Activated T-helper 1 cell treated with anti-CD3 and anti-CD28 coated beads, Interleukin-2, amount 50 U/mL, for 16 hours (primary cell): ENCODE measurements around the gene CRMP1.
"Not testable (repeated sequence)": the region's sequence is repeated elsewhere in the genome, so short reads cannot be mapped to it uniquely, and the experiment has no call there.

ENCODE experiments used
- DNase-seq, 2 donors: peaks; one replicate each; pipeline ENCODE4 v3.0.0-alpha.2; 2020; ENCODE audit warnings: low read depth in 1 of 2, low spot score in 1 of 2

The CRMP1 gene

DNA sequence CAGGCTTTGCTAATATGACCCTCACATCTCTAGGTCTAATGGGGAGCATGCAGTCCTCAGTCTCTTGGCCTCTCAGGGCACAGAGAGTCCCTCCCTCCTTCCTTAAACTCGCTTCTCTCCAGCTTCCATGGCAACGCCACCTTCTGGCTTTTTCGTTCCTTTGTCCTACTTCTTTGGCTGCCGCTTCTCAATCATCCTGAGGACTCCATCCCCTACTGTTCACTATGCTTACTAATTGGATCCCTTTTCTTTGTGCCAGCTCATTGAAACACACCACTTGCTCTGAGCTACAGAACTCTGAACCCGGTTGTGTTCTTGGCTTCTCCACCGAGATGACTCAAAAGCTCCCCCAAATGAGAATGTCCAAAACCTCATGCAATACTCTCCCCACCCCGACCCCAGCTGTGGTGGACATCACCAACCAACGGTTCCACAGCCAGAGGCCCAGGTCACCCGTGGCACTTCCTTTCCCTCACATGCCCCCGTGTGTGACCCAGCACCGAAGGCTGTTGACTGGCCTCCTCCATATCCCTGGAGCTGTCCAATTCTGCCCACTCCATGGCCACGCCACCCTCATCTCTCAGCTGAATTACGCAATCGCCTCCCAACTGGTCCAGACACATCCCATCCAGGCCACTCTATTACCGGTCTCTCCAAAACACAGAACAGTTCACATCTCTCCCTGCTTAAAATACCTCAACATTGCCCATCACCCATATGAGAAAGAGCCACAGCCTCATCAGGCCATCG lies 34.7 kb downstream of the CRMP1 start:
- no peak for DNase-seq

DNA sequence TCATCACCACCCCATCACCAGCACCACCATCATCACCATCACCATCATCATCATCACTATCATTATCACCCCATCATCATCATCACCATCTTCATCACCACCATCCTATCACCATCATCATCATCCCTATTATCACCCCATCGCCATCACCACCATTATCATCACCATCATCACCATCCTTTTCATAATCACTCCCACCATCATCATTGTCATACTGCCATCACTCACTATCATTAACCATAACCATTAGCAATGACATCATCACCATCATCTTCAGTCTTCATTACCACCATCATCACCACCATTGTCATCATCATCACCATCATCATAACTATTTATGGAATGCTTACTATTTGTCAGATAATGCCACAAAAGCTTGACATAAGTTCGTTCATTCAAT lies 35.7 kb downstream of the CRMP1 start:
- no peak for DNase-seq

DNA sequence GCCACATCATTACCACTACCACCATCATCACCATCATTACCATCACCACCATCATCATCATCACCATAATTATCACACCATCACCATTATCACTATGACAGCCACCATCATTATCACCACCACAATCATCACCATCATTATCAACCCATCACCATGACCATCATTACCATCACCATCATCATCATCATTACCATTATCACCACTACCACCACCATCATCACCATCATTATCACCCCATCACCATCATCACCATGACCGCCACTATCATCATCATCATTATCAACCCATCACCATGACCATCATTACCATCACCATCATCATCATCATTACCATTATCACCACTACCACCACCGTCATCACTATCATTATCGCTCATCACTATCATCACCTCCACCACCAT lies 36.5 kb downstream of the CRMP1 start:
- not testable (repeated sequence) for DNase-seq

DNA sequence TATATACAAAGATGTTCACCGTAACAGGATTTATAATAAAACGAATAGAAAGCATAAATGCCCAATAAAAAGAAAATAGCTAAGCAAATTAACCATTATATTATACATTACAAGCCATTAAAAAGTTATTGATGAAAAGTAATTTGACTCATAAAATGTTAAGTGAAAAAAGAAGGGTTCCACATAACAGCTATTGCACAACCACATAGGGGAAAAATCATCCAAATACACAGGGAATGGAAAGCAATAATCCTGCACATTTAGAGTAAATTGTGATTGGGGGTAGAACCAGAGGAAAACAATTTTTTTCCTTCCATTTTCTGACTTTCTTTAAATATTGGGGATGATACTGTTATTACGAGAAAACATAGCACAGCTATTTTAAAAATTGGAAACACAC lies 38.0 kb downstream of the CRMP1 start:
- DNase-seq = no peak

DNA sequence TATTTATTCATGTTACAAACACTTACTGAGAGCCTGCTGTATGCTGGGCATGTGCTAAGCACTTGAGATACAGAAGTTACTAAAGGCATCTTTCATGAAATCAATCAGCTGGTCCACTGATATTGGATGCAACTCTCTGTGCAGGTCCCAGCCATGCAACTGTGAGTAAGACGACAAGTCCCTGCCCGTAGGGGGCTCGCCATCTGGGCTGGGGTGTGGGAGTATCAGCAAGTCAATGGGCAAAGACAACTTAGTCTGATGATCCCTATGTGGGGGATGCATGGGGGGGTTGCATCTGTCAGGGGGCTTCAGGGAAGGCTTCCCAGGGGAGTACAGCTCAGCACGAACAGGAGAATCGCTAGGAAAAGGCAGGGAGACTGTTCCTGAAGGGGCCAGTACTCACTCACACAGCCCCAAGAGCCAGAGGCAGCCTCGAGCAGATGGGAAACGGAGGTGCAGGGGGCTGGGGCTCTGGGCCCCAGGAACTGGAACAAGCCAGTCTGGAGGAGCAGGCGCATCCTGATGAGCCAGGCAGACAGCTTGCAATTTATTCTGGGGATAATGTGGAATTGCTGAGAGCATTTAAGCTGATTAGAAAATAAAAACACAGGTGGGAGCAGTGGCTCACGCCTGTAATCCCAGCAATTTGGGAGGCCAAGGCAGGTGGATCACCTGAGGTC lies 40.2 kb downstream of the CRMP1 start:
- no peak for DNase-seq

DNA sequence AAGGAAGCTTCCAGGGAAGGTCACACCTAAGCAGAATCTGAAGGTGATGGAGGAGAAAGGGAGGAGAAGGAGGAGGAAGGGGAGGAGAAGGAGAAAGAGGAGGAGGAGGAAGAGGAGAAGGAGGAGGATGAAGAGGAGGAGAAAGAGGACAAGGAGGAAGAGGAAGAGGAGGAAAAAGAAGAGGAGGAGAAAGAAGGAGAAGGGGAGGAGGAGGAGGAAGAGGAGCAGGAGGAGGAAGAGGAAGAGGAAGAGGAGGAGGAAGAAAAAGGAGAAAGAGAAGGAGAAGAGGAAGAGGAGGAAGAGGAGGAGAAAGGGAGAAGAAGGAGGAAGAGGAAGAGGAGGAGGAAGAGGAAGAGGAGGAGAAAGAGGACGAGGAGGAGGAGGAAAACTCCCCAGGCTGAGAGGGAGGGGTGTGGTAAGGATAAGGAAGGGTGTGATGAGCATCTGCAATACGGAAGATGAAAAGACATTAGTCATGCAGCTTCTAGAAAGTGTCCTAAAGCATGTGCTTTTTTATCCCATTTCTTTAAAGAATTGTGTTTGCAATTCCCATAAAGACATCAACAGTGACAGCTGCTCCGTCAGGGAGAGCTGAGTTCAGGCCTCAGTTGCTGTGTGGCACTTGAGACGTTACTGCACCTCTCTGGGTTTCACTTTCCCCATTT lies 41.1 kb downstream of the CRMP1 start:
- DNase-seq = no peak

DNA sequence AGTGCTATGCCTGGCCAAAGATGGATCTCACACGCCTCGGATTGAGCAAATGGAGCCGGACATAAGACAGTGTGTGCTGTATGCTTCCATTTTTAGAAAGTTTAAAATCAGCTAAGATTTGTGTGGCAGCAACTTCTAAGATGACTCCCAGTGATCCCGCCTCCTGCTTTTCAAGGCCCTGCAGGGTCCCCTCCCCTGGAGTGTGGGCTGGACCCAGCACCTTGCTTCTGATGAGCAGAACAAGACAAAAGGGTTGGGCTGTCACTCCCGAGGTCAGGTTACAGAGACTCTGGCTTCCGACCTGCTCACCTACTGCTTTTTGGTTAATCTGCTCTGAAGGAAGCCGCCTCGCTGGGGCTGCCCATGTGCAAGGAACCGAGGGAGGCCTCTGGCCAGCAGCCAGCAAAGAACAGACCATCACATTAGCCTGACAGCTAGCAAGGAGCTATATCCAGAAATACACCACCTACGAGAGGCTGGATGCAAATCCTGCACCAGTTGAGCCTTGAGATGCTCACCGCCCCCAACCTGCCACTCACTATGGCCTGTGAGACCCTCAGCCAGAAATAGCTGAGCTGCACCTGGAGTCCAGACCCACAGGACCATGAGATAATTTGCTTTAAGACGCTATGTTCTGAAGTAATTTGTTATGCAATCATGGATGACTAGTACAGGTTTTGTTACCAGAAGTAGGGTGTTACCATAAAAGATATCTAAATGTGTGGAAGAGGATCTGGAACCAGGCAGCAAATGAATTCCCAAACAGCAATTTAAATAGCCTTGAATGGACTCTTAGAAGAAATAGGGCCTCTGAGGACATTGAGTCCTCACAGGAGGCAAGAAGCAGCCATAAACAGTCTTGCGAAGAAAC lies 47.6 kb downstream of the CRMP1 start:
- no peak for DNase-seq

DNA sequence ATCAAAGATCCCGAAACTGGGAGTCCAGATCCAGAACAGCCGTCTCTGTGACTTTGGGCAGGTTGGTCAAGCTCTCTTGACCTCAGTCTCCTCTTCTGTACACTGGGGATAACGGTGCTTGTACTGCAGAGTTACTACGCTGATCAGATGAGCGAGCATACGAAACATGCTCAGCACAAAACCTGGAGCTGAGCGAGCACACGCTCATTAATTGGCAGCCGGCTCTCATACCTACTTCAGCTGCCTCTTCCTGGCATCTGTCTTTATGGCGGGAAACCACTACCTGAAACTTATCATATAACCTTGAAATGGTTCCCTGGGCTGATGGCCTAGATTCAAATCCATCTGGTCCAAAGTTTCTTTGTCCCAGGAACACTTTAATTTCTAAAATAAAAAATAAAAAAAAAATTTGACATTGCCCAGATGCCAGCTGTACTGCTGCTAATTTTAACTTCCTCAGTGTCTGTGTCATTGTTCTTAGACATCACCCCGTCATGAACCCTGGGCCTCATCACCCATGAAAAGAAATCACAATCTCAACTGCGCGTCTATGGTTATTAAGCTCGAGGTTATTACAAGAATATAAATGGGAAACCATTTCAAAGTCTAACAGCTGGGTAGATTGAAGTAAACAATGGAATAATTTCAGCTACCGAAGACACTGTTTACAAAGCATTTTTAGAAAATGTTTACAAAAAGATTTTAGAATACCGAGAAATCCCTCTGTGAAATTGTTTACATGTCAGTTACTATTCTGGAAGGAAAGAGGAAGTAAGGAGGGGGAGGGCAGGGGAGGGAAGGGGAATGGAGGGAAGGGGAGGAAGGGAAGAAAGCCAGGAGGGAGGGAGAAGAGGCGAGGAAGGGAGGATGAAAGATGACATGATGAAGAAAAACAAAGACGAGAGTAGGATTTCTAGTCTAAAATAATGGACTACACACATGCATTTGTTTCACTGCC lies 49.0 kb downstream of the CRMP1 start:
- no peak for DNase-seq

DNA sequence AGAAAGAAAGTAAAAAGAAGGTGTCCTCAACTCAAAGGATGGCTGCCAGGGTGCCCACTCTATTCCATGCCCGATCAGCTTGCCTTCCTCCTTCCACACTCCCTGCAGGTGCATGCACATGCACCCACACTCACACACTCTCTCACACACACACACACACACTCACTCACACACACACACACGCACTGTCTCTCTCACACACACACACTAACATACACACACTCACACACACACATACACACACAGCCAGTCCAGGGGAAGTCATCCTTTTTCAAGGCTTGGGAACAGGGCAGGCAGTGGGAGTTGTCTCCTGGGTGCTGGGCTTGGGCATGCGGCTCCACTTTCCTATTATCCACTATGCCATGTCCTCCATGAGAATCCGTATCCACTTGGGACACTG lies 50.4 kb downstream of the CRMP1 start:
- DNase-seq = no peak

DNA sequence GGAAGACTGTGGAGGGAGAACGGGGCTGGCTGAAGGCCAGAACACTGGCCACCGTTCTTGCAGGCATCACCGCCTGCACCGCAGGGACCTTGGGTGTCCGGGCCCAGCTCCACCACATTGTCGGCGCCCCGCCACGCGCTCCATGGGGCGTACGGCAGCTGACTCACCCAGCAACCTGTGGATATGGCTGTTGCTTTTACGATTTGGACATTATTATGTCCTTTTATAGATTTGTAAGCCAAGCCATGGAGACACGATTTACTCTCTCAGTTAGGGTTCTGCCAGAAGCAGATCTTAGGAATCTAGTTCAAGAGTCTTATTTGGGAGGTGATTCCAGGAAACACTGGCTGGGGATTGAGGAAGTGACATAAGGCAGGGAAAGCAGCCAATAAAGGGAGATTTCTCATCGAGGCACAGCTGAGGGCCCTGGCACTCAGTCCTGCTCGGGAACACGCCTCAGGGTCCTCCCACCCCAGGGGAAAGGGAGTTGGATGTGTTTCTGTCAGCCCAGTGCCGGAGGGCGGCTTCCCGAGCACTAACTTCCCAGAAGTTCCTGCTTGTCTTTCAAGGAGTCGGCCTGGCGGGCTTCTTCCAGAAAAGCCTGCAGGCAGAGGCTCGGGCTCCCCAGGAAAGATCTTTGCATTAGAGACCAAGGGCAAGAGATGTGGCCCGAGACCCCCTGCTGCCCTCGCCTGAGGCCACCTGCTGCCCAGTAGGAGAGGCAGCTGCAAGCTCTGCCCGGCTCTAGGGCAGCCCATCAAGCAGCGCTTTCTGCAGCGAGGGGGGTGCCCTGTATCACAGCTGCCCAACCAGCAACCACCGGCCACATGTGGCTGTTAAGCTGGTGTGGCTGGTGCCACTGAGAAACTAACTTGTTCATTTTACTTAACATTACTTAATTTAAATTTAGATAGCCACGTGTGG lies 52.9 kb downstream of the CRMP1 start:
- DNase-seq = no peak

DNA sequence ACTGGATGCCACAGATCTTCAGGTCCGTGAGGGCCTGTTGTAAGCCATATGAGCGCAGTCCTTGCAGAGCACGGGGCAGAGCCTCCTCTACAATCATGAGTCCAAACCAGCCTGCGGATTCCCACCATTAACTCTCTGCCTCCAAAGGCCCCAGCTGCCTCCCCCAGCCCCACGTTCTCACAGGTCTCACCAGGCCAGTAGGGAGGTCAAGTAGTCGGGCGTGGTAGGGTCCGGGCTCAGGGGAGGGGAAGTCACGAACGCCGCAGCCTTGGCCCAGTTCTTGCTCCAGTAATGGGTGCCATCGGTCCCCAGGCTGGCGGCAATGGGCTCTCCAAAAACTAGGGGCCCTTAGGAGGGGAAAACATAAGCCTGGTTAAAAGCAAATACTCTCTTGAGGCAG lies 53.6 kb downstream of the CRMP1 start:
- no peak for DNase-seq

DNA sequence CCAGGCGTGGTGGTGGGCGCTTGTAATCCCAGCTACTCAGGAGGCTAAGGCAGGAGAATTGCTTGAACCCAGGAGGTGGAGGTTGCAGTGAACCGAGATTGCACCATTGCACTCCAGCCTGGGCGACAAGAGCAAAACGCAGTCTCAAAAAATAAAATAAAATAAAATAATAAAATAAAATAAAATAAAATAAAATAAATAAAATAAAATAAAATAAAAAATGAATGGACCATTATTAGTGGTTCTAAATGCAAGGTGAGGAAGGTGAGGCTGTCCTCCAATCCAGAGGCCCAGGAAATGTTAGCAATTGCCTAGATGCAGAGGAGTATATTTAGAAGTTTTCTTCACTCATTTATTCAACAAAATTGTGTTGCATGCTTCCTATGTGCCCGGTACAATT lies 55.4 kb downstream of the CRMP1 start:
- not testable (repeated sequence) for DNase-seq

DNA sequence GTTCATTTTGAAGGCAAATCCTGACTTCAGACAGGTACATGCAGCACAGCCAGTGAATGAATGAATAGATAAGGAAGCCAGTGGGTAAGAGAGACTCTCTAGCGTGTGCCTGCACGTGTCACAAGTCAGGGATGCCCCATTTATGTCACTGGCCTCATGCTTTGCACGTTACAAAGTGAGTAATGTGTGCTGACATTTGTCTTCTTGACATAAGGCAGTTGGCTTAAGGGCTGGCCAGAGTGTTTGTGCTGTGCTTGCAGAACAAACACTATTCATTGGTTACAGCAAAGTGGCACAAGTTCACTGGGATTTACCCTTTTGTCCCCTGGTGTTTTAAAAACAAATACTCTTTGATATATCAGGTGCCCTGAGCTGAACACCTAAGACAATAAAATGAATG lies 55.9 kb downstream of the CRMP1 start:
- DNase-seq = no peak

DNA sequence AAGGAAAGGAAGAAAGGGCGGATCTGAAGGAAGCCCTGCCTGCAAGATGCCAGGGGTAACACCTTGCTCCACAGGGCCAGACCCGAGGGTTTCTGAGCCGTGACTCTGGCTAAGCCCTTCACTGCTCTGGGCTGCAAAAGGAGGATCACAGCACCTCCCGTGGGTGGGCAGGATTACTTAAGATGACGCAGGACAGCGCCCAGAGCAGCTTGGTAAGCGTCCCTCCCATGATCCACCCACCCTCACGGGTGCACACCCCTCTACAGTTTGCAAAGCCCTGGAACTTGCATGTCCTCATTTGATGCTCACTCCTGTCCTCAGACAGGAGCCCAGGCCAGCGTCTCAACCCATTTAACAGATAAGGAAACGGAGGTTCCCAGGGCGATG lies 64.9 kb downstream of the CRMP1 start:
- DNase-seq = no peak

DNA sequence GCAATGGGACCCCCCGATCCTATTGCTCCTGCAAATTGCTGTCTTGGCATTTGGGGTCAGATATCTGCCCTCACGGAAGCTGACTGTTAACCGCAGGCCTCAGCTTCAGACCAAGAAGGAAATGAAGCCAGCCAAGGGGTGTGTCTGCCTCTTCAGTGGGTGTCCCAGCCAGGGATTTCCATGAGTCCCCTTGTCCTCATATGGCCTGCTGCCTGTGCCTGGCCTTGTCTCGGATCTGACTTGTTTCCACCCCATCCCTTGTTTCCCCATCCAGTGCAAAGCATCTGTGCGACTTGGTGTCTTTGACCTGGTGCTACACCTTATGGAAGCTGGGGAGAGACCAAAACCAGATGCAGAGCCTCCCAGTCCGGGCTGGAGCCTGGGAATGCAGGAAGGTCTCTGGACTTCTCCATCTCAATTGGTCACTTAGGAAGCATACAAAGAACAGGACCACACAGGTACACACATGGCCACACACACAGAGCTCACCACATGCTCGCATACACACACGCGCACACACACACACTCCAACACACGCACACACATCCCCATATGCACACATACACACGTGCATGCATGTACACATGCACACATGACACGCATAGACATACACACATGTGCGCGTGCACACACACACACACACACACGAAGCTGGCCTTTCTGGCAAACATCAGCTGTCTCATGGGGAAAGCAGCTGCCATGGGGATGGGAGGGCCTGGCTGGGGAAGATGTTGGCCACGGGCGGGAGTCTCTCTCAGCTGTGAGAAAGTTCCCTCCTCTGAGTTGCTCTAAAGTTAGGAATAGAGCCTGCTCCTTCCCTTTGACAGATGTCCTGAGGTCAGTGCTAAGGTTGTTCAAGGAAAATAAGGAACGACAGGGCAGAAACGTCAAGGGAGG lies 65.5 kb downstream of the CRMP1 start:
- no peak for DNase-seq

DNA sequence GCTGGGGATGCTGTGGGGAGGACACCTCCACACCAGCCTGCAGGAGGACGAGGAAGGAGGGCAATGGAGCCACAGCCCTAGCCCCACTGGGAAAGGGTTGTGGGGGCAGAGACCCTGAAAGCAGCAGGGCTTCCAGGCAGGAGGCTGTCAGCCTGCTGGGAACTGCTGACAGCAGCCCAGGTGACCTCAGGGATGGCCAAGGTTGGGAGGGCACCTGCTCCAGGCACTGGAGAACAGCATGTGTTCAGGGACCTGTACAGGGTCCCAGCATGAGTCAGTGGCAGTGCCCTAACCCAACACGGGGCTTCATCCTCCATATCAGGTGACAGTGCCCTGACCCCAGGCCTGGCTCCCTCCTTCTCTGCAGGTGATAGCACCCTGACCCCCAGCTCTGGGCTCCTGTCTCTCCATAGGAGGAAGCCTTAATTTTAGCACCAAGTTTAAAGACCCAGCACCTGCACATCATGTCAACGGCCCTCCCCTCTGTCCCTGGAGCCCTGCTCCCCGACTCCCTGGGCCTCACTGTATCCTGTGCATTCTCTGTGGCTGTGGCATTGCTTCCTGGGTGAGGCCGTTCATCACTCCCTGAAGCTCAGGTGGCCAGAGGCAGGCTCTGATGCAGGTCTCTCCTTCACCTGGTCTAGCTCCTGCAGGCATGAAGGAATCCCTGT lies 66.3 kb downstream of the CRMP1 start:
- DNase-seq = no peak

DNA sequence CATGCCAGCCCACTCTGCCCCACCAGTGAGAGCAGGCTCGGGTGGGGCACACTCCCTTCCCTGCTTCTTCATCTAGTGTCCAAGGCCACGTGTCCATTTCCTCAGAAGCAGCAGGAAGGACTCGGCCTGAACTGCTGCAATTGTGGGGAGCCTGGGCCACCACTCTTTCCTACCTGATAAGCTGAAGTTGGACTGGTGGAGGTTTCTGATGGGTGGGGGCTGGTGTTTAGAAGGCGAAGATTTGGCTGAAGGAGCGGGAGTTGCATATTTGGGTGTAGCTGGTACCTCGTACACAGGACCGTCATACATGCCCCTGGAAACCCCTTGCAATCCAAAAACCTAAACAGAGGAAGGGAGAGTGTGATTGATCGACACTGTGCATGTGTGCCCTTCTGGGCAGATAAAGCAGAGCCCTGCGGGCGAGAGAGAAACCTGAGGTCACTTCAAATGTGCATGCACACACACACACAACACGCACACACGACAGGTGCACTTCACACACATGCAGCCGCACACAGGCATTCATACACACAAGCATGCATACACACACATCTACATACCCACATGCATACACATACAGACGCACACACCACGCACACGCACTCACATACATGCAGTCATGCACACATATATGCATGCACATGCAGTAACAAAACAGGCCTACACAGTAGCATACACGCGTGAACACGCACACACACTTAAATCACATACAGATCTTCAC lies 67.4 kb downstream of the CRMP1 start:
- no peak for DNase-seq
